HG02571 (cell line): Measurements from ENCODE around the gene MUC2.

Source experiments
- ATAC-seq: cut with Tn5 transposase; IDR thresholded peaks from one replicate; pipeline ENCODE4 v1.9.1; 2021; ENCODE audit warnings: mild to moderate bottlenecking, moderate library complexity; ENCODE audit not compliant: unreplicated experiment

MUC2 gene

DNA sequence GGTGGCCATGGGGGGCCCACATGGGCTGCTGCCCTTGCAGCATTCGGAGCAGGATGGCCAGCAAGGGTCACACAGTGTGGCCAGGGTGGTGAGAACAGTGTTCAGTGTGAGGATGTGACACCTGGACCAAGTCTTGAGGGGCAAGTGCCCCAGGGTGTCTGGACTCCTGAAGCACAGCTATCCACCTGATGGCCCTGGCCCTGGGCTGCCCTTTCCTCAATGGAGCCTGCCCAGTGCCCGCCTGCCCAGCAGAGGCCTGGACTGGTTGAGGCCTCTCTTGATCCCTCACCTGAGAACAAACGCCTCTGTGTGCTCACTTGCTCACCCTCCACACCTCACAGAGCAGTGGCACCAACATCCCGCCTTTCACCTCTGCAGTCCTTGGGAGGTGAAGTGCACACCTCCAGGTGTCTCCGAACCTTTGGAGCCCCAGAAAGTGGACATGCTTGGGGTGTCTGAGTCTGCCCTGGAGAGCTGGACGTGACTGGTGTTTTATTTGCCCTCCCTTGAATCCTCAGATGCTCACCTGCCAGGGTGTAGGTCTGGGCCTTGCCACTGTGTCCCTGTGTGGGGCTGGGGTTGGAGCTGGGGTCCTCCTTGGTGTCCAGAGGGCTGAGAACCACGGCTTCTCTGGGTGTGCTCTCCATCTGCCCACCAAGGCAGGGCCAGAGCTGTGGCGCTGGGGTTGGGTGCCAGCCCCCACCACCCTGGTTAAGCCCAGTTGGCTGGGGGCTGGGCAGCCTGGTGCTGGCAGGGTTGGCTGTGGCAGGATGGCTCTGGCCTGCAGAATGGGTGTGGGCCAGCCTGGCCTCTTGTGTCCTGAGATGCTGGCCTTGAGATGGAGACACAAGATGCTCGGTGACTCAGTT, 3.8 kb upstream of the MUC2 start:
- ATAC-seq, result no peak

DNA sequence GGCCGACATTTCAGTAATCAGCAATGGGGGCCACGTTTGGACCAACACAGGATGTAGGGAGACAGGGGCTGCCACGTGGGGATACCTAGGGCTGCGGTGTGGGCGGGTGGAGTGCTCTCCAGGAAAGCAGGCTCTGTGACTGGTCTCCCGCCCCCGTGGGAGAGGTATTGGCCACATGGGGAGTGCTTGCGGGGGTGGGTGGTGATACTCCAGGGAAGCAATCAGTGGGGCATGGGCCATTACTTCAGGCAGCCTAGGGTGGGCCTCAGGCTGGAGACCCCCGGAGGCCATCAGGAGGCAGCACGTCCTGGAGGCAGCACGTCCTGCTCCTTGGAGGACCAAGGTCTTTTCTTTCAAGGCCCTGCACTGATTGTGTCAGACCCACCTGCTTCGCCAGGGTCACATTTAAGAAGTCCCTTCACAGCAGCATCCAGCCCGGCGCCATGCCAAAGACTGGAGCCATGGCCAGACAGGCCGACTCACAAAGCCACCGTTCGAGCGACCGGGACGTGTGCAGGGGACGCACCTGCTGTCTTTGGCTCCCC, 3.0 kb upstream of the MUC2 start:
- no peak for ATAC-seq

- ATAC-seq, result no peak
Measured at GRCh38 chr11:1072116-1072820, 2.4 kb upstream of the MUC2 start.

GRCh38 chr11:1072821-1073231, 1.8 kb upstream of the MUC2 start:
- no peak for ATAC-seq

GRCh38 chr11:1073261-1073724, 1.4 kb upstream of the MUC2 start:
- no peak for ATAC-seq

DNA sequence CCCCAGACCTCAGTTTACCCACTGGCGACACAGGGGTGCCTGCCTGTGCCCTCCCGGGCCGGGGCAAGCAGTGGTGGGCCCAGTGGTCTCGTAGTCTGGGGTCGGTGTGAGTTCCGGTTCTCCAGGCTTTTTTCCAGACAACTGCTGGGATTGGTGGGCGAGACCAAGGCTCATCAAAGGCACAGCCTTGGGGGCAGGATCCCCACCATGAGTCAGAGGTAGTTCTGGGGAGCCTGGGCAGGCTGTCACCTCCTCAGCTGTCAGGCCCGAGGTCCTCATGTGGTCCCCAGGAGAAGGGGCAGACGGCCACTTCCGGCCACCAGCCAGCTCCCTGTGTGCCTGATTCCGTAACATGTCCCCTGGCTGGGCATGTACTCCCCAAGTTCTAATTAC, 827 bp upstream of the MUC2 start:
- ATAC-seq, result no peak

- ATAC-seq, result no peak
Measured at GRCh38 chr11:1075341-1075911, 752 bp downstream of the MUC2 start.

- no peak for ATAC-seq
Measured at GRCh38 chr11:1076061-1076665, 1.5 kb downstream of the MUC2 start.

GRCh38 chr11:1077033-1077416, 2.4 kb downstream of the MUC2 start:
- ATAC-seq, result no peak

GRCh38 chr11:1077417-1078119, 2.9 kb downstream of the MUC2 start:
- ATAC-seq, result no peak

GRCh38 chr11:1078191-1078601, 3.5 kb downstream of the MUC2 start:
- ATAC-seq, result no peak

GRCh38 chr11:1081601-1082311, 7.1 kb downstream of the MUC2 start:
- ATAC-seq, result no peak

- no peak for ATAC-seq
Measured at GRCh38 chr11:1082346-1082727, 7.7 kb downstream of the MUC2 start.

DNA sequence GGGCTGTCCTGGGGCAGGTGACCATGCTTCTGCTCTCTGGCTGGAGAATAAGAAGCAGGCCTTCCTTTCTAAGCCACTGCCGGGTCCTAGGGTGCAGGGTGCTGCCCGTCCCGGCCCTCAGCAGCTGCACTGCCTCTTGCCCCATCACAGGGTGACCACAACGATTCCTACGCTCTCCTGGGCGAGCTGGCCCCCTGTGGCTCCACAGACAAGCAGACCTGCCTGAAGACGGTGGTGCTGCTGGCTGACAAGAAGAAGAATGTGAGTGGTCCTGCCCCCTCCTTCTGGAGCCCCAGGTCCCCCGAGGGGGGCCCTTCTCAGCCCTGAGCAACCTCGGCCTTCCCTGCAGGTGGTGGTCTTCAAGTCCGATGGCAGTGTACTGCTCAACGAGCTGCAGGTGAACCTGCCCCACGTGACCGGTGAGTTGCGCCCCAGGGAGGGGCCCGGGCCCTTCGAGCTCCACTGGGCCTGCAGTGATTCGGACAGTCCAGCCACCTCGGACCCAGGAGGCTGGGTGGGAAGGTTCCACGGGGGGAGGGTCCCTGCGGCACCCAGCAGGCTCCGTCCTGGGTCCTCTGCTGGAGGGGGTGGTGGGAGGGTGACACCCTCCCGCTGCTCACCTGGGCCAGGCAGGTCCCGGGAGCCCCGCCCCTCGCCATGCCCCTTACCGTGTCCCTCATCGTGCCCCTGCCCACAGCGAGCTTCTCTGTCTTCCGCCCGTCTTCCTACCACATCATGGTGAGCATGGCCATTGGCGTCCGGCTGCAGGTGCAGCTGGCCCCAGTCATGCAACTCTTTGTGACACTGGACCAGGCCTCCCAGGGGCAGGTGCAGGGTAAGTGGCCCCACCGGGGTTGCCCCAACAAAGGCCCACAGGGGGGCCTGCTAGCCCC, 8.3 kb downstream of the MUC2 start:
- ATAC-seq, result no peak

GRCh38 chr11:1083621-1084551, 9.2 kb downstream of the MUC2 start:
- ATAC-seq, result no peak

DNA sequence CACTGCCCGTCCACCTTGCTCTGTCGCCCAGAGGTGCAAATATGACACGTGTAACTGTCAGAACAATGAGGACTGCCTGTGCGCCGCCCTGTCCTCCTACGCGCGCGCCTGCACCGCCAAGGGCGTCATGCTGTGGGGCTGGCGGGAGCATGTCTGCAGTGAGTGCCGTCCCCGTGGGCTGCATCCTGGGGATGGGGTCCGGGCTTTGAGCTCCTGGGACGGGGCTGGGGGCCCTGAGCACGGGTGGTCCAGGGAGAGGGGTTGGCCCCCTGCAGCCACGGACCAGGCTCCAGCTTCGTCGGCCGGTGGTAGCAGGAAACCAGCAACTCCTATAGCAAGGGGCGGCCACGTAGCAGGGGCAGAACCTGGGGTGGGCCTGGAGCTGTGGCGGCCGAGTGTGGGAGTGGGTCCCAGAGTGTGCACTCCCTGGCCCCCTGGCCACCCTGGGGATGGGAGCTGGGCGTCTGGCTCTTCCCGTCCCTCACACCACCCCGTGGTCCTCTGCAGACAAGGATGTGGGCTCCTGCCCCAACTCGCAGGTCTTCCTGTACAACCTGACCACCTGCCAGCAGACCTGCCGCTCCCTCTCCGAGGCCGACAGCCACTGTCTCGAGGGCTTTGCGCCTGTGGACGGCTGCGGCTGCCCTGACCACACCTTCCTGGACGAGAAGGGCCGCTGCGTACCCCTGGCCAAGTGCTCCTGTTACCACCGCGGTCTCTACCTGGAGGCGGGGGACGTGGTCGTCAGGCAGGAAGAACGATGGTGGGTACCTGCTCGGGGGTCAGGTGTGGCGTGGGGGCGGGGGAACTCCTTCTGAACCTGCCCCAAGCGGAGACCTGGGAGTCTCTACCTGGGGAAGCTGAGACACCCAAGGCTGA, 10.1 kb downstream of the MUC2 start:
- no peak for ATAC-seq
